BJ (cell line): ENCODE measurements around the gene MYO18A. TPM values are rescaled to one million over a fixed set of nuclear protein-coding genes. Genes with fewer than 3 reads are reported as not detected.

ENCODE experiments used
- CTCF ChIA-PET: fragments of 350-600 bp; formaldehyde crosslinking; extraction: SDS; loops from one replicate; lab custom pipeline; 2021; ENCODE audit warnings: antibody characterized with exemption, inconsistent platforms; lab: Yijun Ruan, JAX
- POLR2A ChIA-PET: fragments of 300-600 bp; sonication (Branson Sonifier 250); formaldehyde crosslinking; extraction: SDS; loops from one replicate; lab custom pipeline; 2021; ENCODE audit warnings: antibody characterized with exemption; lab: Charles Lee
- DNase-seq: peaks from one replicate; pipeline ENCODE4 v3.0.0-alpha.2; 2011; ENCODE audit warnings: low read depth
- H3K27me3 ChIP-seq: 2 replicates; pipeline ENCODE4 v1.6.0; 2011; ENCODE audit warnings: low read length; ENCODE audit not compliant: control insufficient read depth, insufficient read depth
- H3K36me3 ChIP-seq: 2 replicates; pipeline ENCODE4 v1.5.1; 2011; ENCODE audit warnings: low read length; ENCODE audit not compliant: control insufficient read depth, insufficient read depth
- H3K4me3 ChIP-seq: 2 replicates; pipeline ENCODE4 v1.5.1; 2011; ENCODE audit warnings: low read depth, mild to moderate bottlenecking, control low read depth, low read length
- CTCF ChIP-seq: IDR thresholded peaks from 2 replicates; pipeline ENCODE4 v1.5.1; 2011; ENCODE audit warnings: low read depth, mild to moderate bottlenecking, control low read depth, inconsistent platforms, low read length, moderate library complexity; ENCODE audit not compliant: insufficient read depth
- polyA plus RNA-seq: library from polyadenylated mRNA; depleted of rRNA; stranded (reverse); fragments of >200 nt; gene quantifications from 2 replicates; pipeline ENCODE4 v1.2.3, GENCODE V29; 2011

Gene MYO18A
- polyA plus RNA-seq, 1 experiment: 12.0 TPM

GRCh38 chr17:29193146-29193545 lies 12.9 kb upstream of the MYO18A start:
- ChIA-PET POLR2A (no interaction called here), CTCF (interaction anchor here (1.6 to 5.6 kb wide), 6 partner anchors 12 to 97 kb away, joined by 3 to 29 read pairs (median 10); partner anchors contain the start of gene MYO18A)
- no peak for DNase-seq
- H3K4me3 ChIP-seq: no peak overlapping the region
- no peak for TF ChIP-seq CTCF
- no peaks in the 10 kb centered on the region for H3K36me3 ChIP-seq
- H3K27me3 ChIP-seq: no peaks in the 10 kb centered on the region; the same call in 1 of the 2 replicates

- ChIA-PET POLR2A (no interaction called here), CTCF (interaction anchor here (0.6 to 4.1 kb wide), 5 partner anchors 10 to 43 kb away, joined by 3 to 17 read pairs (median 5); partner anchors contain the start of gene MYO18A)
- DNase-seq: no peak
- Histone ChIP-seq H3K4me3 (no peak overlapping the region), H3K36me3 (no peaks in the 10 kb centered on the region), H3K27me3 (no peaks in the 10 kb centered on the region; the same call in 1 of the 2 replicates)
- TF ChIP-seq CTCF: no peak
Measured at GRCh38 chr17:29190592-29191207, 10.5 kb upstream of the MYO18A start.

- Histone ChIP-seq H3K4me3 (no peak overlapping the region), H3K36me3 (no peaks in the 10 kb centered on the region), H3K27me3 (no peaks in the 10 kb centered on the region; the same call in 1 of the 2 replicates)
- POLR2A ChIA-PET: no interaction called here
- DNase-seq: no peak
- TF ChIP-seq CTCF: no peak
- CTCF ChIA-PET: interaction anchor here (0.6 to 4.1 kb wide), 5 partner anchors 10 to 73 kb away, joined by 3 to 17 read pairs (median 3); partner anchors contain the start of gene MYO18A
Measured at GRCh38 chr17:29190039-29190438, 9.8 kb upstream of the MYO18A start.

GRCh38 chr17:29189355-29189754 lies 9.2 kb upstream of the MYO18A start:
- POLR2A ChIA-PET: no interaction called here
- no peaks in the 10 kb centered on the region for H3K36me3 ChIP-seq
- CTCF ChIA-PET: interaction anchor here (0.7 to 1.5 kb wide), 3 partner anchors 9 to 72 kb away, joined by 3 read pairs; partner anchors contain the start of gene MYO18A
- no peaks in the 10 kb centered on the region; the same call in 1 of the 2 replicates for H3K27me3 ChIP-seq
- no peak overlapping the region for H3K4me3 ChIP-seq
- no peak for TF ChIP-seq CTCF
- DNase-seq: no peak

GRCh38 chr17:29181226-29181625 lies 1.0 kb upstream of the MYO18A start:
- Histone ChIP-seq H3K27me3 (no peaks in the 10 kb centered on the region), H3K36me3 (no peaks in the 10 kb centered on the region), H3K4me3 (no peak overlapping the region)
- ChIA-PET POLR2A (no interaction called here), CTCF (interaction anchor here (0.8 to 9.1 kb wide), 13 partner anchors 10 to 109 kb away, joined by 3 to 227 read pairs (median 9); no protein-coding TSS in a partner anchor)
- DNase-seq: no peak
- TF ChIP-seq CTCF: no peak
